NOMO-1 treated with dmso at 0.1 percent for 144 hours (cell line): ENCODE measurements around the gene AK4.
"Not testable (repeated sequence)": the region's sequence is repeated elsewhere in the genome, so short reads cannot be mapped to it uniquely, and the experiment has no call there.

Source experiments
- DNase-seq: peaks from one replicate; lab custom pipeline; 2025; ENCODE audit not compliant: unreplicated experiment; lab: John Stamatoyannopoulos, UW

Gene AK4

DNA sequence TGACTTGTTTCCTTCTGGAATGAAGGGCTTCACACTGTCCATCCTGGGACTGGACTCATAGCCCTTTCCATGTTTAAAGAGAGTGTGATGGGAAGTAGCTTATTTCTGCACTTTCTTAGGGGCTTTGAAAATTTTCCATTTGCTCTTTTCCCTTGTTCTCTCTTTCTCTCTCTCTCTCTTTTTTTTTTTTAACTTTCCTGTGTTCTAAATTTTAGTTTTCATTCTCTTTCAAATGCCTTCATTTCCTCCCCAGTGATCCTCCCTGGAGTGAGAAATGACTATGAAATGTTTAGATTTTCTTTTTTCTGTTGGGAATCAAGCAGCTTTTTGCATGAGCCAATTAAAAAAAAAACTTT lies 2.1 kb downstream of the AK4 start:
- no peak for DNase-seq

GRCh38 chr1:65150583-65151263 lies 2.7 kb downstream of the AK4 start:
- DNase-seq: no peak

GRCh38 chr1:65151641-65152040 lies 3.6 kb downstream of the AK4 start:
- DNase-seq: no peak

DNA sequence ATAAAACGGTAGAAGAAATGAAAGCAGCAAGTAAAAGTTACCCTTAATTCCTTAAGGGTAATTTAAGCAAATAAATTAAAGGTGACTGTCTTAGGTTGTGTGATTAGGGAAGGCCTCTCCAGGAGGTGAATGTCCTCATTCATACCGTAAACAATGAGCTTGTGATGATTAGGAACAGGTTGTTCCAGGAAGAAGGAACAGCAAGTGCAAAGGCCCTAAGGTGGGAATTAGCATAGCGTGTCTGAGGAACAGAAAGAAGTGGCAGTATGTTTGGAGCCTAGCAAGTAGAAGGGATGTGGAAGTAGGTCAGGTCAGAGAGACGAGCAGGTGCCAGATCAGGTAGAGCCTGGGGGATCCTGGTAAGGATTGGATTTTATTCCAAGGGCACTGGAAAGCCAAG lies 5.6 kb downstream of the AK4 start:
- DNase-seq: no peak

DNA sequence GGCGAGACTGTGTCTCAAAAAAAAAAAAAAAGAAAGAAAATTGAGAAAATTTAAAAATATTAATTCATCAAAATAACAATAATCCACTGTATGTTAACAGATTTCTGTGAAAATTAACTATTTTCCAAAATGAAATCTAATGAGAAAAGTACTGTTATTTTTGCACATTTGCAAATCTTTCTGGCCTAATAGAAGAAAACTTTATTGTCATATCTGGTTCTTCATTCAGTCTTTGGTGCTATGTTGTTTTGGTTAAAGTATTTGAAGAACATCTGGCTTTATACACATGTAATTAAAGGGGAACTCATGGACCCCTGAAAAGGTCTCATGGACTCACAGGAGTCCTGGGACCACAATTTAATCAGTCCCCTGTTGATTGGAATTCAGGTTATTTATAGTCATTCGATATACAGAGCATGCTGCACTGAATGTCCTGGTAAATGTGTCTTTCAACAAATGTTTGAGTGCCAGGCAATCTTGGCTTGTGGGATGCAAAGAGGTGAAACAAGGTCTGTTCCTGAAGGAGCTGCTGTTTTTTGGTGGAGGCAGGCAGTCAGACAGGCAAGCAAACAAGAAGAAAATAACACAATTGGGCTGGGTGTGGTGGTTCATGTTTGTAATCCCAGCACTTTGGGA lies 9.0 kb downstream of the AK4 start:
- DNase-seq: no peak

GRCh38 chr1:65157546-65157941 lies 9.5 kb downstream of the AK4 start:
- DNase-seq: no peak

DNA sequence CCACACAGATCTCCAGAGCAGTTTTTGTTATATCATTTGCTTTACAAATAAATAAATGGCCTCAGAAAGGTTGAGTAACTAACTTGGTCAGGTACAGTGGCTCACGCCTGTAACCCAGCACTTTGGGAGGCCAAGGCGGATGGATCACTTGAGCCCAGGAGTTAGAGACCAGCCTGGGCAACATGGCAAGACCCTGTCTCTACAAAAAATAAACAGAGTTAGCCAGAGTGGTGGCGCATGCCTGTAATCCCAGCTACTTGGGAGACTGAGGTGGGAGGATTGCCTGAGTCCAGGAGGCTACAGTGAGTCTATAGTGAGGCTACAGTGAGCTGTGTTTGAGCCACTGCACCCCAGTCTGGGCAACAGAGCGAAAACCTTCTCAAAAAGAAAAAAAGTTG lies 11.3 kb downstream of the AK4 start:
- not testable (repeated sequence) for DNase-seq

- no peak for DNase-seq
Measured at GRCh38 chr1:65159801-65160523, 12.0 kb downstream of the AK4 start.

- peak; percentile 61 for DNase-seq
Measured at GRCh38 chr1:65163201-65163805, 15.3 kb downstream of the AK4 start.

- not testable (repeated sequence) for DNase-seq
Measured at GRCh38 chr1:65164101-65164500, 16.1 kb downstream of the AK4 start.

DNA sequence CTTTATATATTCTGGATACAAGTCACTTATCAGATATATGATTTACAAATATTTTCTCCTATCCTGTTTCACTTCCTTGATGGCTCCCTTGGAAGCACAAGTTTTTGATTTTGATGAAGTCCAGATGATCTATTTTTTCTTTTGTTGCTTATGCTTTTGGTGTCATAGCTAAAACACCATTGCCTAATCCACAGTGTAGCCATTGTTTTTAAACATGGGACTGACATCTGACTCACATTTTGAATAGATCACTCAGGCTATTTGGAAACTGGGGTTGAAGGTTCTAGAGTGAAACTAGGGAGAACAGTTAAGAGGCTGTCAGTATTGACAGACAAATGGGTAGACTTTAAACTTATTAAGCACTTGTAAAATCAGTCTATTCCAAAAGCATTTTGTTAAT lies 16.6 kb downstream of the AK4 start:
- DNase-seq: no peak

- peak; percentile 94 for DNase-seq
Measured at GRCh38 chr1:65165269-65165993, 17.4 kb downstream of the AK4 start.

GRCh38 chr1:65166572-65167305 lies 18.7 kb downstream of the AK4 start:
- no peak for DNase-seq

DNA sequence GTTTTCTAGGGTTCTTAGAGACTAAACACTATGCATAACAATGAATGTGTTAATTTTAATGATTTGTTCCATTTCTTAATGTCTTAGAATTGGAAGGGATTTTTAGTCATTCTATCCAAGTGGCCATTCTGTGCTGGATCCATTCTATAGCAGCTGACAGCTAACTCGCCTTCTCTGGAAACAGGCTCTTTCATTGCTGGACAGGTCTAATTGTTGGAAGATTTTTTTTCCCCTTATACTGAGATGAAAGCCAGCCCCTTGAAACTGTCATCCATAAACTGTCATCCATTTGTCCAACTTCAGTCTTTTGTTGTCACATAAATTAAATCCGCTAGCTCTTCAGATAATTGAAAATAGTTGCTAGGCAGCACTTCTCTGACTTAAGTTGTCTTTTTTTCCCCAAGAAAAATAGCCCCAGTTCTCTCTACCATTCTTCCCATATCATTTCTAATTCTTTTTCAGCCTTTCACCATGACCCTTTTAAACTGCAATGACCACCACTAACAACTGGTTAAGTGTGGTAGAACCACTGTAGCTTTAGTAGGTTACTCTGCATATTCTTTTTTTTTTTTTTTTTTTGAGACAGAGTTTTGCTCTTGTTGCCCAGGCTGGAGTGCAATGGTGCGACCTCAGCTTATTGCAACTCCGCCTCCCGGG lies 19.7 kb downstream of the AK4 start:
- DNase-seq: no peak

GRCh38 chr1:65168867-65169266 lies 20.9 kb downstream of the AK4 start:
- DNase-seq: no peak

DNA sequence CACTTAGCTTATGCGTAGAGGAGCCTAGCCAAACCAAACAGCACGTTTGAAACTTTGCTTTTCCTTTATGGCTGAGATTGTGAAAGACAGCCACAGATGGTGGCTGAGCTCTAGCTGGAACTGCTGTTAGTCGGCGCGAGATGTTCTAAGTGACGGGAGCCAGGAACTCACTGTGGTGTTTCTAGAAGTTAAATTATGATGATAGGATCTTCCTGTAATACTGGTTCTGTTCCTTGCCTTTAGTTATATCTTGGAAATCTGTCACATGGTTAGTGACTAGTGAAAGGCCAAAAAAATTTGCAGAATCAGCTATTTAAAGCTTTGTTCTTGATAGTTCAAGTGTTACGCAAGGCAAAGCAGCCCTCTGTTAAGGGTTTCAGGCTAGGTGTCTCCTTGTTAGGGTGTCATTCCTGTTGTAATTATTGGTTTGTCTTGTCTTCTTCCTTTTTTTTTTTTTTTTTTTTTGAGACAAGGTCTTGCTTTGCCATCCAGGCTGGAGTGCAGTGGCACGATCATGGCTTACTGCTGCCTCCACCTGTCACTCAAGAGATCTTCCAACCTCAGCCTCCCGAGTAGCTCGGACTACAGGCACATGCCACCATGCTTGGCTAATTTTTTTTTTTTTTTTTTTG lies 22.6 kb downstream of the AK4 start:
- peak; percentile 78 for DNase-seq

- no peak for DNase-seq
Measured at GRCh38 chr1:65172936-65173690, 25.1 kb downstream of the AK4 start.

DNA sequence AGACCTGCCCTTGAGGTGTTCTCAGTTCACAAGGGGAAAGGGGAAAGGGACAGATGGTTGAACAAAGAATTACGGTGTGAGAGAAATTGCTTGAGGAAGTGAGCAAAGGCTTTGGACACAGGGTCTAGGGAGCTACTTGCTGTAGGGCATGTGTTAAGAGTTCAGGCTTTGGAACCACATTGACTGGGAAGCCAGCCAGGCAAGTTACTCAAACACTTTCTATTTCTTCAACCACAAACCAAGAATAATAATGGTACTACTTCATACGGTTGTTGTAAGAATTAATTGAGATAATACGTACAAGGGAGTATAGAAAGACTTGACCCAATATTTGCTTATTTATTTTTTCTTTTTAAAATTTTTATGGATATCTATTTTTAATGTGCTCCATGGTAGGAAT lies 26.6 kb downstream of the AK4 start:
- peak; percentile 88 for DNase-seq
